Measurements from ENCODE around the gene HADHA.
"Not testable (repeated sequence)": the region's sequence is repeated elsewhere in the genome, so short reads cannot be mapped to it uniquely, and the experiment has no call there.

HADHA gene

DNA sequence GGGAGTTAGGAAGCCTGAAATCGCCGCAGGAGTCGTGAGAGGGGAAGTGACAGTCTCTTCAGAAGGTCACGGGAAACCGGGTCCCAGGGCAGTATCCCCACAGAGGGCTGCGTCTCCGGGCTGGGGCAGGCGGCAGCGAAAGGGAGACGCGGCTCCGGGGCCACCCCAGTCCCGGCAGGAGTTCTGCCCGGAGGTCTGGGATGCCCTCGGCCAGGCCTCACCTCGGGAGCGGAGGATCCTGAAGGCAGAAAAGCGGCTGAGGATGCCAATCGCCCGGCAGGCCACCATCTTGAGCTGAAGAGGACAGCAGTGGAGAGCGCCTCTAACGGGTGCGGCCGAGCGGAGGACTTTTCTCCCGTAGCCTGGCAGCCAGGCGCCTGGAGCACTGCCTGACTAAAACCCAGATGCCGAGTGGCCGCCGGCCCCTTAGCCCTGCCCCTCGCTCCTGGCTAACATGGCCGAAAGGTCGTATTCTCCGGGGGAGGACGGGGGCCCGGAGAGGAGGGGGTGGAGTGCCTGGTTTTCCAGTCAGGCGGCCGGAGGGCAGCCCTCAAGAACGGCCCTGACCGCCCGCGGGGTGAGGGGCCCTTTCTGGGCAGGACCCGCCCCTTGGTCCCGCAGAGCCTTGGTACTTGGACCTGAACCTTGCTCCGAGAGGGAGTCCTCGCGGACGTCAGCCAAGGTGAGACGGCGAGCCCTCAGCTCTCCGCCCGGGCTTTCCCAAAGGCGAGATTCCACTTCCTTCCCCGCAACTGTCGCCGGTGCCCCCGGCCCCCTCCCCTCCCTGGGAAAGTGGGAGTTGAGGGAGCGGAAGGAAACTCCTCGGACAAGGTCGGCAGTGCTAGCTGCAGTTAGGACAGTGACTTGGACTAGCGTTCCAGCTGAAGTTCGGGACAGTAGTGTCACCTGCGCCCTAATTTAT, at the start of gene HADHA, which contains the start of gene HADHB:
TSS of gene HADHA (minus strand) at position 324 of the 922 bp plus-strand sequence. CDS start at position 288, 36 bp downstream.
TSS of gene HADHB (plus strand) at position 631 of the 922 bp plus-strand sequence. CDS start 9,316 bp downstream, outside the sequence.
- in situ Hi-C loops (cut with HindIII; ENCODE audit: low sequenced_read_pairs), result no loop called here

GRCh38 chr2:26292646-26293045, 48.2 kb upstream of the HADHA start:
- in situ Hi-C loops (cut with HindIII; ENCODE audit: low sequenced_read_pairs), result no loop called here

DNA sequence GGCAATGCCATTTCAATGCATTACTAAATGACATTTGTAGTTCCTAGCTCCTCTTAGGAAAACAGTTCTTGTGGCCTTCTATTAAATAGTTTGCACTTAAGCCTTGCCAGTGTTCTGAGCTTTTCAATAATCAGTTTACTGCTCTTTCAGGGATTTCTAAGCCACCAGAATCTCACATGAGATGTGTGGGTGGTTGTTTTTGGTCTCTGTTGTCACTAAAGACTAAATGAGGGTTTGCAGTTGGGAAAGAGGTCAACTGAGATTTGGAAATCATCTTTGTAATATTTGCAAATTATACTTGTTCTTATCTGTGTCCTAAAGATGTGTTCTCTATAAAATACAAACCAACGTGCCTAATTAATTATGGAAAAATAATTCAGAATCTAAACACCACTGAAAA, 45.6 kb upstream of the HADHA start:
- in situ Hi-C loops (cut with HindIII; ENCODE audit: low sequenced_read_pairs), result no loop called here

DNA sequence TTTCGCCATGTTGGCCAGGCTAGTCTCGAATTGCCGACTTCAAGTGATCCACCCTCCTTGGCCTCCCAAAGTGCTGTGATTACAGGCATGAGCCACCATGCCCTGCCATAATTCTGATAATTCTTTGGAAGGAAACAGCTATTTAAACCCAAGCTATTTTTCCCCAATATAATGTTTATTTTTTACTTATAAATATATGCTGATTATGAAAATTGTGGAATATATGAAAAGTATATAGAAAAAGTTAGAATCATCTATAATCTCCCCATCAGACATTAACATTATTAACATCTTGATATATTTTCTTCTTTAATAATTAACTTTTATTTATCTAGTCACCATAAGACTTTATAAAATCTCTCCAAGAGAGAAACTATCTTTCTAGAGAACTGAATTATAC, 41.5 kb upstream of the HADHA start:
- in situ Hi-C loops (cut with HindIII; ENCODE audit: low sequenced_read_pairs), result no loop called here

DNA sequence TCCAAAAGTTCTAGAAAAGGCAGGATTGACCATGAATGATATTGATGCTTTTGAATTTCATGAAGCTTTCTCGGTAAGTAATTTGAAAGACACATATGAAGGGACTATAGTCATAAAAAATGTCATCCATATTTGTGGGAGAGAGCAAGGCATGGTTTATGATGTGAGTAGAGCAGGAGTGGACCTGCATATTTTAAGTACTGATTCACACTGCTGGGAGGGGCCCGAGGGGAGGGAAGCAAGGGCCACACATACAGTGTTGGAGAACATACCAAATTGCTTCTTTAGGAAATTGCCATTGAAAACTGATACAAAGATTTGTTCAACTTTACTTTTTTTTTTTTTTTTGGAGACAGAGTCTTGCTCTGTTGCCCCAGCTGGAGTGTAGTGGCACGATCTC, 39.7 kb upstream of the HADHA start:
- in situ Hi-C loops (cut with HindIII; ENCODE audit: low sequenced_read_pairs), result no loop called here

DNA sequence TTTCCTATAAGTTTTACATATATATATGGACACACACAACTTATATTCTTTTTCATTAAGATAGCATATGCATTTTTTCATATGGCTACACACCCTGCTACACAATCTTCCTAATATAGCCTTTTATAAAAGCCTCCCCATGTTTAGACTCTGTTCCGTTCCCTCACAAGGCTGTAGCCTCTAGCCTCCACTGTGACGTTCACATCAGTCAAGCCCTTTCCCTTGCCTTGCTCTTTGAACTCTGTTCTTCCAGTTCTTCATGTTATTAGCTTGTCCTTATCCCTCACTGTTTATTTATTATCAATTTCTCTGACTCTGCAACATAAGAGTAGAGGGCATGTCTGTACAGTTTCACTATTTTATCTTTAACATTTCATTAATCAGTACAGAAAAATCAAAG, 39.2 kb upstream of the HADHA start:
- in situ Hi-C loops (cut with HindIII; ENCODE audit: low sequenced_read_pairs), result no loop called here

DNA sequence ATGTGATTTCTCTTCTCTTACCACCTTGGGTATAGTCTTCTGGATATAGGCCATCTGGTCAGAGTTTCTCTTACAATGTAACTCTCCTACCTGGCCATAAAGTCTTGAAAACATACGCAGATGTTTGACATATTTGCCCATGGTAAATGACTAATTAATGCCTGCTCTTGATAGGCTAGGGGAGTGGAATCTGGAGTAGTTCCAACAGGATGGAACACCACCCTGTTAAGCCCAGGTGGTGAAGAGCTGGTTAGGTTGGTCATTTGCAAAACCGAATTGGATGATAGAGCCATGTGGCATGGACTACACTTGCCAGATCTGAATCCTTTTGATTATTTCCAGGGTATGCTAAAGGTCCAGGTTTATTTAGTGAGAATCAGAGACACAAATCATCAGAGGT, 36.8 kb upstream of the HADHA start:
- in situ Hi-C loops (cut with HindIII; ENCODE audit: low sequenced_read_pairs), result no loop called here

GRCh38 chr2:26279886-26280285, 35.5 kb upstream of the HADHA start:
- in situ Hi-C loops (cut with HindIII; ENCODE audit: low sequenced_read_pairs), result no loop called here

GRCh38 chr2:26276484-26277227, 32.2 kb upstream of the HADHA start:
- in situ Hi-C loops (cut with HindIII; ENCODE audit: low sequenced_read_pairs), result no loop called here

DNA sequence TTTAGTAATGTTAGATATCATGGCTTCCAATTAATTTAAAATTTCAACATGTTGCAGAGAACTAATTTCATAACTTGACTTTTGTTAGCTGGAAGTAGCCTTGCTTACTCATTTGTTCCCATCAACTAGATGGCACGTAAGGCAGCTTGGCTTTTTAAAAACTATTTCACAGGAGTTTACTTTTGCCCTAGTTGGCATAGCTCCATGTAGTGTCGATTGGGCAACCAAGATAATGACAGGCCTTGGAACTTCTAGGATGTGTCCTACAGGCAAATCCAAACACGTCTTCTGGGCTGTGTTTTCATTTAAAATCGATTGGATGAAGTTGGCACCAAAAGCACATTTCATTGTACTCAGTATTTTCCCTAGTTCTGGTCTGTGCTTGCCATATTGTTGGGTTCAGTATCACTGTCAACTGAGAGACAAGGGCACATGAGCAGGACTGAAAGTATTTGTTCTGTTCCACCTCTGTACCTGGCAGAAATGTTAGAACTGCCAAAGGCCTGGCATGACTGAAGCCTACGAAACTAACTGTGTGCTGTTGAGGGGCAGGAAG, 29.7 kb upstream of the HADHA start:
- in situ Hi-C loops (cut with HindIII; ENCODE audit: low sequenced_read_pairs), result no loop called here

DNA sequence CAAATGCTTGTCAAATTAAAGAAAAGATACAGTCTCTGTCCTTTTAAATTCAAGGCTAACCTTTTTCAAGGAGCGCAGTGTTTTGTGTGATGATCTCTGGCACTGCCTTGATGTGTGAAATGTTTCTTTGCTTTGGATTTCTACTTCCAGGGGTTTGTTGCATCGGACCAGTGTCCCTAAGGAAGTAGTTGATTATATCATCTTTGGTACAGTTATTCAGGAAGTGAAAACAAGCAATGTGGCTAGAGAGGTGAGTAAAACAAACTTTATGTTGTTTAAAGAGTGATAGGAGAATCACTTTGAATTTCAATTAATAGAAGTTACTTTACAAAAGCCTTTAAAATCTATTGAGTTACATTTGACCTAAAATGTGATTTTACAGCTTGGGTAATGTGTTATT, 29.1 kb upstream of the HADHA start:
- in situ Hi-C loops (cut with HindIII; ENCODE audit: low sequenced_read_pairs), result no loop called here

- in situ Hi-C loops (cut with HindIII; ENCODE audit: low sequenced_read_pairs), result no loop called here
These were observed 25.9 kb upstream of the HADHA start for GRCh38 chr2:26270373-26270772.

GRCh38 chr2:26269571-26270158, 25.2 kb upstream of the HADHA start:
- in situ Hi-C loops (cut with HindIII; ENCODE audit: low sequenced_read_pairs), result no loop called here

DNA sequence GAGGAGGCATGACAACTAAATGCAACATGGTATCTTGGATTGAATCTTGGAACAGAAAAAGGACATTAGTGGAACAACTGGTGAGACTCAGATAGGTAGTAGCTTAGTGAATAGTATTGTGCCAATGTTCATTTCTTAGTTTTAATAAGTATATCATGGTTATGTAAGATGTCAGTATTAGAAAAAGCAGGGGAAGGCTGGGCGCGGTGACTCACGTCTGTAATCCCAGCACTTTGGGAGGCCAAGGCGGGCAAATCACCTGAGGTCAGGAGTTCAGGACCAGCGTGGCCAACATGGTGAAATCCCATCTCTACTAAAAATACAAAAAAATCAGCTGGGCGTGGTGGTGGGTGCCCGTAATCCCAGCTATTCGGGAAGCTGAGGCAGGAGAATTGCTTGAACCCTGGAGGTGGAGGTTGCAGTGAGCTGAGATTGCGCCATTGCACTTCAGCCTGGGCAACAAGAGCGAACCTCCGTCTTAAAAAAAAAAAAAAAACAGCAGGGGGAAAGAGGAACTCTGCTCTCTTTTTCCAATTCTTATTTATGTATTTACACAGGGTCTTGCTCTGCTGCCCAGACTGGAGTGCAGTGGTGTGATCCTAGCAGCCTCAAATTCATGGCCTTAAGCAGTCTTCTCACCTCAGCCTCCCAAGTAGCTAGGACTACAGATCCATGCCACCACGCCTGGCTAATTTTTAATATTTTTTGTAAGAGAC, 24.4 kb upstream of the HADHA start:
- in situ Hi-C loops (cut with HindIII; ENCODE audit: low sequenced_read_pairs), result not testable (repeated sequence)

DNA sequence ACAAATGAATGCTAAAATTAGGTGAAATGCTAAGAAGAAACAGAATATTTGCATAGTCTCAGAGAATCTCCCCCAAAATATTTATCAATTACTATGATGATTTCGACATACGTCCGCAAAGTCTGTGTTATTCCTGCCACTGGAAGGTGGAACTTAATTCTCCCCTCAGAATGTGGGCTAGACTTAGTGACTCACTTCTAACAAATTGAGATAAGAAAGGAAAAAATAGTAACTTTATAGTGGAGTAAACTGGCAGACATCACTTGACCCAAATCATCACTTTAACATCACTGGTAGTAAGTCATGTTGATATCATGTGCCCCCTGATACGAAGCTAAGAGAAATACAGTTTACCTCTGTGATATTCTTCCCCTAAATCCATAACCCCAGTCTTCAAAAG, 23.8 kb upstream of the HADHA start:
- in situ Hi-C loops (cut with HindIII; ENCODE audit: low sequenced_read_pairs), result no loop called here

DNA sequence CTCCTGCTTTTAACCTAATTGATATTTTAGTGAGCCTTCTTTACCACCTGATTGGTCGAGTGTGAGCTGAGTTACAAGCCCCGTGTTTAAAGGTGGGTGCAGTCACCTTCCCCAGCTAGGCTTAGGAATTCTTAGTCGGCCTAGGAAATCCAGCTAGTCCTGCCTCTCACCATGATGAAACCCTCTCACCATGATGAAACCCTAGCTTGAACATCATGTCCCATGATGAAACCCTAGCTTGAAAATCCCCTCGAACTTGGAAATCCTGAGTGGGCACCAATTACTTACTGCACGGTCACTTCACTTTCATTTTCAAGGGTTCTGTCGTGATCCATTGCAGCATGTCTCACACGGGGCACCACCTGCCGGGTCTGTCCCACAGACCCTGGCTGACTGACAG, 14.4 kb upstream of the HADHA start:
- in situ Hi-C loops (cut with HindIII; ENCODE audit: low sequenced_read_pairs), result not testable (repeated sequence)

GRCh38 chr2:26255759-26256384, 11.4 kb upstream of the HADHA start:
- in situ Hi-C loops (cut with HindIII; ENCODE audit: low sequenced_read_pairs), result no loop called here

GRCh38 chr2:26251893-26252292, 7.5 kb upstream of the HADHA start:
- in situ Hi-C loops (cut with HindIII; ENCODE audit: low sequenced_read_pairs), result loop anchor here (5.0 kb wide), 1 partner anchor 40 kb away; no protein-coding TSS in a partner anchor

DNA sequence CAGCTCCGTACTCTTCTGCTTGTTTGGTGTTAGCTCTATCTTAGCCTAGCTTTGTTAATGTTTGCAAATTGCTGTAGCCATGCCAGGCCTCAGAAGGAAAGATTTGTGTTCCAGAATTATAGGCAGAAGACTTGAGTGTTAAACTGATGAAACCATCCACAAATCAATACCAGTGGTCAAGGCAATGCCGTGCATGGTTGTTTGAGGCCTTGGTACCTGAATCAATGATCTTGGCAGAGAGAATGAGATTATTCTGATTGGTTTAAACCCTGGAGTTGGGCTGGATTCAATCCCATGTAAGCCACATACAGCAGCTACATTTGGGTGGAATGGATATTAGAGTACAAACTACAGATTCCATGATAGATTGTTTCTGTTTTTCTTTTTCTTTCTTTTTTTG, 5.2 kb upstream of the HADHA start:
- in situ Hi-C loops (cut with HindIII; ENCODE audit: low sequenced_read_pairs), result loop anchor here (5.0 kb wide), 1 partner anchor 37 kb away; no protein-coding TSS in a partner anchor

DNA sequence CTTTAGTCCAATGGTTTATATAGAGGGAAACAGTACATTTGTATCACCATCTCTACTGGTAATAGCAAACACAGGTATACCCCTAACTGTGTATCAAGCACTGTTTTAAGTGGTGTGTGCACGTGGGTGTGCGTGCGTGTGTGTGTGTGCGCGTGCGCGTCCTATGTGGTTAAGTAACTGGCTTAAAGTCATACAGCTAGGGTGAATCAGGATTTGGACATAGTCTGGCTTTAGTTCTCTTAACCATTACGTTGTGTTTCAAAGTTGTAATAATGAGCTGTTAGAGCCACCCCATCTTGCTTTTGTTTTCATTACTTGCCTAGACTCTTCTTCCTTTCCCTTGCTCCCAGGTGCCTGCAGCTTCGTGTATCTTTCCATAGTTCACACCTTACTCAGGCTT, 2.4 kb upstream of the HADHA start:
- in situ Hi-C loops (cut with HindIII; ENCODE audit: low sequenced_read_pairs), result no loop called here

Data from endothelial cell of hepatic sinusoid (primary cell).